Left ventricle myocardium inferior (tissue), 1 donor: ENCODE results near the gene DLEC1. TPM values are rescaled to one million over a fixed set of nuclear protein-coding genes. Genes with fewer than 3 reads are reported as not detected.

Source experiments
- DNase-seq: peaks from one replicate; pipeline ENCODE4 v3.0.0-alpha.2; 2020
- H3K27ac ChIP-seq: fragments of 200-600 bp; replicated peaks from 2 replicates; pipeline ENCODE4 v1.8.0; 2021
- H3K27me3 ChIP-seq: fragments of 200-600 bp; 2 replicates; pipeline ENCODE4 v1.8.0; 2021; ENCODE audit warnings: low read depth
- H3K36me3 ChIP-seq: fragments of 200-600 bp; 2 replicates; pipeline ENCODE4 v1.8.0; 2021
- H3K4me1 ChIP-seq: fragments of 200-600 bp; 2 replicates; pipeline ENCODE4 v1.8.0; 2021
- H3K4me3 ChIP-seq: fragments of 200-600 bp; 2 replicates; pipeline ENCODE4 v1.8.0; 2021; ENCODE audit warnings: mild to moderate bottlenecking, moderate library complexity
- H3K9me3 ChIP-seq: fragments of 200-600 bp; replicated peaks from 2 replicates; pipeline ENCODE4 v1.8.0; 2021
- intact Hi-C: fragments of 100-400 bp; cut with micrococcal nuclease; formaldehyde crosslinking; loops from one replicate; pipeline ENCODE4 v1.11.0; 2022
- total RNA-seq: library from RNA; stranded (reverse); fragmentation: NEBNext Ultra II Directional; extraction: Animal tissue kit (Norgen Biotek cat#: 25700); gene quantifications from one replicate; pipeline ENCODE4 v1.2.1, GENCODE V29; 2021
- TF ChIP-seq, protein P1 (sequence below): fragments of 200-600 bp; IDR thresholded peaks from 2 replicates; pipeline ENCODE4 v1.8.0; 2021; ENCODE audit warnings: antibody characterized with exemption, mild to moderate bottlenecking, borderline replicate concordance
- donor health status: DM: no; HTN: yes; CAD: no; lungs with severe emphysema.

Gene DLEC1
- total RNA-seq, 1 donor from 2014 or later: 0.08 TPM

DNA sequence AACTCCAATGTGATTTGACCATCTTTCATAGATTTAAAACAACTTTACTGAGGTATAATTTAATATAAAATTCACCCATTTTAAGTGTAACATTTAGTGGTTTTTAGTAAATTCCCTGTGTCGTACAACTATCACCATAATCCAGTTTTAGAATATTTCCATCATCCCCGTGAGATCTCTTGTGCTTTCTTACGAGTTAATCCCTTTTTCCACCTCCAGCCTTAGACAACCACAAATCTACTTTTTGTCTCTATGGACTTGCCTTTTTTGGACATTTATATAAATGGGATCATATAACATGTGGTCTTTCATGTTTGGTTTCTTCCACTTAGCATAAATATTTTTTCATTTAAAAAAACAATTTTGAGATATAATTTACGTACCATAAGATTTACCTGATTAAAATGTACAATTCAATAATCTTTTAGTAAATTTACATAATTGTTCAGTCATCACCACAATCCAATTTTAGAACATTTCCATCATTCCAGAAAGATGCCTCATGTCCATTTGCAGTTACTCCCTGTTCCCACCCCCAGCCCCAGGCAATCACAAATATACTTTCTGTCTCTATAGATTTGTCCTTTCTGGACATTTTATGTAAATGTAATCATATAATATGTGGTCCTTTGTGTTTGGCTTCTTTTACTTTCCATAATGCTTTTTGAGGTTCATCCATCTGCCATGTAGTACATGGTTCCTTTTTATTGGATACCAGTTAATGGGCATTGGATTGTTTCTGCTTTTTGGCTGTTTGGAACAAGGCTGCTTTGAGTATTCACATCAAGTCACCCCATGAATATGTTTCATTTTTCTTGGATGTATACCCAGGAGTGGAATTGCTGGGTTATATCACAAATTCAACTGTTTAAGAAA lies 129.4 kb downstream of the DLEC1 start:
- TF ChIP-seq, protein P1, sequence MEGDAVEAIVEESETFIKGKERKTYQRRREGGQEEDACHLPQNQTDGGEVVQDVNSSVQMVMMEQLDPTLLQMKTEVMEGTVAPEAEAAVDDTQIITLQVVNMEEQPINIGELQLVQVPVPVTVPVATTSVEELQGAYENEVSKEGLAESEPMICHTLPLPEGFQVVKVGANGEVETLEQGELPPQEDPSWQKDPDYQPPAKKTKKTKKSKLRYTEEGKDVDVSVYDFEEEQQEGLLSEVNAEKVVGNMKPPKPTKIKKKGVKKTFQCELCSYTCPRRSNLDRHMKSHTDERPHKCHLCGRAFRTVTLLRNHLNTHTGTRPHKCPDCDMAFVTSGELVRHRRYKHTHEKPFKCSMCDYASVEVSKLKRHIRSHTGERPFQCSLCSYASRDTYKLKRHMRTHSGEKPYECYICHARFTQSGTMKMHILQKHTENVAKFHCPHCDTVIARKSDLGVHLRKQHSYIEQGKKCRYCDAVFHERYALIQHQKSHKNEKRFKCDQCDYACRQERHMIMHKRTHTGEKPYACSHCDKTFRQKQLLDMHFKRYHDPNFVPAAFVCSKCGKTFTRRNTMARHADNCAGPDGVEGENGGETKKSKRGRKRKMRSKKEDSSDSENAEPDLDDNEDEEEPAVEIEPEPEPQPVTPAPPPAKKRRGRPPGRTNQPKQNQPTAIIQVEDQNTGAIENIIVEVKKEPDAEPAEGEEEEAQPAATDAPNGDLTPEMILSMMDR: no peak
- intact Hi-C loops: no loop called here
- H3K9me3 ChIP-seq: no peaks in the 10 kb centered on the region
- DNase-seq: no peak
- H3K4me3 ChIP-seq: no peak overlapping the region
- H3K27me3 ChIP-seq: no peaks in the 10 kb centered on the region
- no peak overlapping the region for H3K27ac ChIP-seq
- H3K36me3 ChIP-seq: no peaks in the 10 kb centered on the region
- H3K4me1 ChIP-seq: peaks cover 57% of the 10 kb centered on the region

DNA sequence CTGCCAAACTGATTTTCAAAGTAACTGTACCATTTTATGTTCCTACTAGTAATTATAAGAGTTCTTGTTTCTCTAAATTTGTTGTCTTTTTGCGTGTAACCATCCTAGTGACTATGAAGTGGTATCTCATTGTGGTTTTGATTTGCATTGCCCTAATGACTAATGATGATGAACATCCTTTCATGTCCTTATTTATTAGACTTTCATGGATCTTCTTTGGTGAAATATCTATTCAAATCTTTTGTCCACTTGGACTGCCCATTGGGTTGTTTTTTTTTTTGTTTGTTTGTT lies 130.0 kb downstream of the DLEC1 start:
- DNase-seq: no peak
- no peak overlapping the region for H3K4me3 ChIP-seq
- TF ChIP-seq, protein P1: no peak
- peaks cover 63% of the 10 kb centered on the region for H3K4me1 ChIP-seq
- H3K27me3 ChIP-seq: no peaks in the 10 kb centered on the region
- H3K27ac ChIP-seq: no peak overlapping the region
- H3K9me3 ChIP-seq: no peaks in the 10 kb centered on the region
- no peaks in the 10 kb centered on the region for H3K36me3 ChIP-seq
- intact Hi-C loops: no loop called here

DNA sequence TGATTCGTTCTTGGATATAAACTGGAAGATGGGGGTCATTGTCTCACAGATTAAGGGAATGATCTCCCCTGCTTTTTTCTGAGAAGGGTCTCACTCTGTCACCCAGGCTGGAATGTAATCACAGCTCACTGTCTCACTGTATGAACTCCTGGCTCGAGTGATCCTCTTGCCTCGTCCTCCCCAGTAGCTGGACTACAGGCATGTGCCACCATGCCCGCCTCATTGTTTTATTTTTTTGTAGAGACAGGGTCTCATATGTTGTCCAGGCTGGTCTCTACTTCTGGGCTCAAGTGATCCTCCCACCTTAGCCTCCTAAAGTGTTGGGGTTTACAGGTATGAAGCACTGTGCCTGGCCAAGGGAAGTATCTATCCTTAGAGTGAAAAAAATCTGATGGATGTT lies 131.7 kb downstream of the DLEC1 start:
- Histone ChIP-seq H3K27me3 (no peaks in the 10 kb centered on the region), H3K36me3 (no peaks in the 10 kb centered on the region), H3K9me3 (no peaks in the 10 kb centered on the region), H3K4me1 (peaks cover 61% of the 10 kb centered on the region), H3K4me3 (no peak overlapping the region), H3K27ac (no peak overlapping the region)
- intact Hi-C loops: no loop called here
- no peak for DNase-seq
- TF ChIP-seq, protein P1: no peak

DNA sequence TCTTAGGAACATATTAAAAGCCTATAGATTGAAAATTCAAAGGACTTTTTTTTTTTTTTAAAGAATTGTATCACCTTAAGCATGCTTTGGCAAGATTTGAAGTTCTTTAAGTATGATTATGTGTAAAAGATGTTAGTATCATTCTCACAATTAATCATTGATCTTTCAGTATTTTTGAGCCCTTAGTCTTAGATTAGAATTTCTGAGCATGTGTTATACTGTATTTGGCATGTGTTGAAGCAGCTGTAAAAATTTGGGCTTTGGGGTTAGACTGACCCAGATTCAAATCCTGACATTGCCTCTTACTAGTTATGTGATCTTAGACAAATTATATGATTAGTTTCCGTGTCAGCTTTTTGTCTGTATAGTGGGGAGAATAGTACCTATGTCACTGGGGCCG lies 132.6 kb downstream of the DLEC1 start:
- Histone ChIP-seq H3K4me3 (no peak overlapping the region), H3K27me3 (no peaks in the 10 kb centered on the region), H3K9me3 (no peaks in the 10 kb centered on the region), H3K36me3 (no peaks in the 10 kb centered on the region), H3K4me1 (peaks cover 52% of the 10 kb centered on the region), H3K27ac (no peak overlapping the region)
- intact Hi-C loops: no loop called here
- no peak for DNase-seq
- TF ChIP-seq, protein P1: no peak

Other genes with a start within 250 kb of the DLEC1 start
- gene CTDSPL, start 177.3 kb upstream of the DLEC1 start, total RNA-seq: 56.3 TPM
- 3.6 TPM for gene VILL, start 48.4 kb upstream of the DLEC1 start, total RNA-seq
- 10.3 TPM for gene PLCD1, start 9.6 kb upstream of the DLEC1 start, total RNA-seq
- 120 TPM for gene ACAA1, start 97.9 kb downstream of the DLEC1 start, total RNA-seq
- gene MYD88, start 99.5 kb downstream of the DLEC1 start, total RNA-seq: 6.9 TPM
- 22.9 TPM for gene OXSR1, start 126.3 kb downstream of the DLEC1 start, total RNA-seq
- gene SLC22A13, start 226.6 kb downstream of the DLEC1 start, total RNA-seq: not detected
- gene SLC22A14, start 243.1 kb downstream of the DLEC1 start, total RNA-seq: not detected